ENCODE data around the gene ATP6V1A. TPM values are rescaled to one million over a fixed set of nuclear protein-coding genes. Genes with fewer than 3 reads are reported as not detected.

Gene ATP6V1A
- total and polyA plus RNA-seq, 2 of the 13 experiments (the other 11 are each of a cell fraction or from before 2014, with no cell fraction given): 23.4 to 95.1 TPM

DNA sequence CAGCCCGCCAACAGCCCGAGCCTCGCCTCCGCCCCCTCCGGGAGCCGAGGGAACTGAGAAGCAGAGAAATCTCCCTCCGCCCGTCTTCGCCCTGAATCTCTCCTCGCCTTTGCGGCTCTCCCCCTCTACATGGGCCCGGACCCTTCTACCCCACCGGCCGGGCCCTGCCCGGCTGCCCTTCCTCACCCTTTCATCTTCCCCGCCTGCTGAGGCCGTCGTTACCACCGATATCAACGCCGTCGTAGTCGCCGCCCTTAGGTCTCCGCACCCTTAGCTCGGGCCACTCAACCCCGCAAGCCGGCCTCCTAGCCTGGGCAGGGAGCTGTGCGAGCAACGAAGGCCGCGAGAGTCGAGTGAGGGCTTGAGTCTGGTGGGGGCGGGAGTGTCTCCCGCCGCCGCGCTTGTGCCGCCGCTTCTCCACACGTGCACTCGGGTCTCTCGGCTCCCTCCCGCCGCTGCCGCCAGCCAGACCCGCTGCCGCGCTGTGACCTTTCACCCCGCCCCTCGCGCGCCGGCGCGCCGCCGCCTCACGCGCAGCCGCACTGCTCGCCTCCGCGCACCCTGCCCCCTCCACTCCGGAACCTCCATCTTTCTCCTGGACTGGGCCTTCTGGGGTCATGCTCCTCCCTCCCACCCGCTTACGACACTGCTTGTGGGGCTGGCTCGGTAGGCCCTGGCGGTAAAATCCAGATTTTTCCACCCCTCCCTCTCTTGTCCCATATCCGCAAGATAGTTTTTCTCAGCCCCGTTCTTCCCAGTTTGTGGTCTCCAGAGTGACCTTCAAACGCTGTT, 883 bp upstream of the ATP6V1A start, which contains the start of gene NAA50 (continued):
- TF ChIP-seq ZNF235 (CRISPR knock-in tag; IDR thresholded peaks at IDR 0.05; ENCODE audit: borderline replicate concordance): no peak
- TF ChIP-seq ZNF224 (CRISPR knock-in tag; IDR thresholded peaks at IDR 0.05): no peak
- TF ChIP-seq ZNF549 (CRISPR knock-in tag; IDR thresholded peaks at IDR 0.05): no peak
- TF ChIP-seq KDM5B (CRISPR knock-in tag; IDR thresholded peaks at IDR 0.05; ENCODE audit: borderline replicate concordance): peak; percentile 92; the same call in 1 of the 2 replicates
- peak; percentile 36; the same call in 1 of the 2 replicates for TF ChIP-seq HOXA9 (CRISPR knock-in tag; IDR thresholded peaks at IDR 0.05; ENCODE audit: borderline replicate concordance)
- no peak for TF ChIP-seq PAF1 (CRISPR knock-in tag; IDR thresholded peaks at IDR 0.05)
- TF ChIP-seq, protein P1, sequence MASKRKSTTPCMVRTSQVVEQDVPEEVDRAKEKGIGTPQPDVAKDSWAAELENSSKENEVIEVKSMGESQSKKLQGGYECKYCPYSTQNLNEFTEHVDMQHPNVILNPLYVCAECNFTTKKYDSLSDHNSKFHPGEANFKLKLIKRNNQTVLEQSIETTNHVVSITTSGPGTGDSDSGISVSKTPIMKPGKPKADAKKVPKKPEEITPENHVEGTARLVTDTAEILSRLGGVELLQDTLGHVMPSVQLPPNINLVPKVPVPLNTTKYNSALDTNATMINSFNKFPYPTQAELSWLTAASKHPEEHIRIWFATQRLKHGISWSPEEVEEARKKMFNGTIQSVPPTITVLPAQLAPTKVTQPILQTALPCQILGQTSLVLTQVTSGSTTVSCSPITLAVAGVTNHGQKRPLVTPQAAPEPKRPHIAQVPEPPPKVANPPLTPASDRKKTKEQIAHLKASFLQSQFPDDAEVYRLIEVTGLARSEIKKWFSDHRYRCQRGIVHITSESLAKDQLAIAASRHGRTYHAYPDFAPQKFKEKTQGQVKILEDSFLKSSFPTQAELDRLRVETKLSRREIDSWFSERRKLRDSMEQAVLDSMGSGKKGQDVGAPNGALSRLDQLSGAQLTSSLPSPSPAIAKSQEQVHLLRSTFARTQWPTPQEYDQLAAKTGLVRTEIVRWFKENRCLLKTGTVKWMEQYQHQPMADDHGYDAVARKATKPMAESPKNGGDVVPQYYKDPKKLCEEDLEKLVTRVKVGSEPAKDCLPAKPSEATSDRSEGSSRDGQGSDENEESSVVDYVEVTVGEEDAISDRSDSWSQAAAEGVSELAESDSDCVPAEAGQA (IDR thresholded peaks at IDR 0.05; ENCODE audit: low read depth): no peak; the same call in 1 of the 2 replicates
- TF ChIP-seq, protein P1 (CRISPR knock-in tag; IDR thresholded peaks at IDR 0.05; ENCODE audit: borderline replicate concordance): no peak
- no peak for TF ChIP-seq ZNF367 (CRISPR knock-in tag; IDR thresholded peaks at IDR 0.05; ENCODE audit: borderline replicate concordance)
- peak; percentile 27; the same call in 1 of the 2 replicates for TF ChIP-seq PHF21A (CRISPR knock-in tag; IDR thresholded peaks at IDR 0.05)
- TF ChIP-seq, protein P2, sequence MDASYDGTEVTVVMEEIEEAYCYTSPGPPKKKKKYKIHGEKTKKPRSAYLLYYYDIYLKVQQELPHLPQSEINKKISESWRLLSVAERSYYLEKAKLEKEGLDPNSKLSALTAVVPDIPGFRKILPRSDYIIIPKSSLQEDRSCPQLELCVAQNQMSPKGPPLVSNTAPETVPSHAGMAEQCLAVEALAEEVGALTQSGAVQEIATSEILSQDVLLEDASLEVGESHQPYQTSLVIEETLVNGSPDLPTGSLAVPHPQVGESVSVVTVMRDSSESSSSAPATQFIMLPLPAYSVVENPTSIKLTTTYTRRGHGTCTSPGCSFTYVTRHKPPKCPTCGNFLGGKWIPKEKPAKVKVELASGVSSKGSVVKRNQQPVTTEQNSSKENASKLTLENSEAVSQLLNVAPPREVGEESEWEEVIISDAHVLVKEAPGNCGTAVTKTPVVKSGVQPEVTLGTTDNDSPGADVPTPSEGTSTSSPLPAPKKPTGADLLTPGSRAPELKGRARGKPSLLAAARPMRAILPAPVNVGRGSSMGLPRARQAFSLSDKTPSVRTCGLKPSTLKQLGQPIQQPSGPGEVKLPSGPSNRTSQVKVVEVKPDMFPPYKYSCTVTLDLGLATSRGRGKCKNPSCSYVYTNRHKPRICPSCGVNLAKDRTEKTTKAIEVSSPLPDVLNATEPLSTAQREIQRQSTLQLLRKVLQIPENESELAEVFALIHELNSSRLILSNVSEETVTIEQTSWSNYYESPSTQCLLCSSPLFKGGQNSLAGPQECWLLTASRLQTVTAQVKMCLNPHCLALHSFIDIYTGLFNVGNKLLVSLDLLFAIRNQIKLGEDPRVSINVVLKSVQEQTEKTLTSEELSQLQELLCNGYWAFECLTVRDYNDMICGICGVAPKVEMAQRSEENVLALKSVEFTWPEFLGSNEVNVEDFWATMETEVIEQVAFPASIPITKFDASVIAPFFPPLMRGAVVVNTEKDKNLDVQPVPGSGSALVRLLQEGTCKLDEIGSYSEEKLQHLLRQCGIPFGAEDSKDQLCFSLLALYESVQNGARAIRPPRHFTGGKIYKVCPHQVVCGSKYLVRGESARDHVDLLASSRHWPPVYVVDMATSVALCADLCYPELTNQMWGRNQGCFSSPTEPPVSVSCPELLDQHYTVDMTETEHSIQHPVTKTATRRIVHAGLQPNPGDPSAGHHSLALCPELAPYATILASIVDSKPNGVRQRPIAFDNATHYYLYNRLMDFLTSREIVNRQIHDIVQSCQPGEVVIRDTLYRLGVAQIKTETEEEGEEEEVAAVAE (CRISPR knock-in tag; IDR thresholded peaks at IDR 0.05; ENCODE audit: borderline replicate concordance): peak; percentile 10; the same call in 1 of the 2 replicates
- no peak for TF ChIP-seq ZNF550 (CRISPR knock-in tag; IDR thresholded peaks at IDR 0.05; ENCODE audit: borderline replicate concordance)
- TF ChIP-seq, protein P3, sequence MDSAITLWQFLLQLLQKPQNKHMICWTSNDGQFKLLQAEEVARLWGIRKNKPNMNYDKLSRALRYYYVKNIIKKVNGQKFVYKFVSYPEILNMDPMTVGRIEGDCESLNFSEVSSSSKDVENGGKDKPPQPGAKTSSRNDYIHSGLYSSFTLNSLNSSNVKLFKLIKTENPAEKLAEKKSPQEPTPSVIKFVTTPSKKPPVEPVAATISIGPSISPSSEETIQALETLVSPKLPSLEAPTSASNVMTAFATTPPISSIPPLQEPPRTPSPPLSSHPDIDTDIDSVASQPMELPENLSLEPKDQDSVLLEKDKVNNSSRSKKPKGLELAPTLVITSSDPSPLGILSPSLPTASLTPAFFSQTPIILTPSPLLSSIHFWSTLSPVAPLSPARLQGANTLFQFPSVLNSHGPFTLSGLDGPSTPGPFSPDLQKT (CRISPR knock-in tag; IDR thresholded peaks at IDR 0.05; ENCODE audit: borderline replicate concordance): no peak
- peak; percentile 9; the same call in 1 of the 2 replicates for TF ChIP-seq HDAC2 (CRISPR knock-in tag; IDR thresholded peaks at IDR 0.05)
- TF ChIP-seq, protein P4, sequence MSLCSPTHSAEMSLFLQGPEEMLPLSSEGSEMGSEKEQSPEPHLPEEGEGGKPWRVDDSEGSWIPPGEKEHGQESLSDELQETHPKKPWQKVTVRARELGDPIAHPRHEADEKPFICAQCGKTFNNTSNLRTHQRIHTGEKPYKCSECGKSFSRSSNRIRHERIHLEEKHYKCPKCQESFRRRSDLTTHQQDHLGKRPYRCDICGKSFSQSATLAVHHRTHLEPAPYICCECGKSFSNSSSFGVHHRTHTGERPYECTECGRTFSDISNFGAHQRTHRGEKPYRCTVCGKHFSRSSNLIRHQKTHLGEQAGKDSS (CRISPR knock-in tag; IDR thresholded peaks at IDR 0.05; ENCODE audit: borderline replicate concordance, low read depth): no peak
- TF ChIP-seq MXD4 (CRISPR knock-in tag; IDR thresholded peaks at IDR 0.05): peak; percentile 87
